GM18861 (cell line): ENCODE measurements around the gene RNF34.
"Not testable (repeated sequence)": the region's sequence is repeated elsewhere in the genome, so short reads cannot be mapped to it uniquely, and the experiment has no call there.

Source experiments
- ATAC-seq: cut with Tn5 transposase; IDR thresholded peaks from one replicate; pipeline ENCODE4 v1.9.1; 2021; ENCODE audit not compliant: unreplicated experiment

The RNF34 gene

GRCh38 chr12:121399391-121400331 lies at the start of gene RNF34:
Gene RNF34, plus strand, starts transcription at chr12:121400118. Its CDS starts 95 bp downstream, at chr12:121400213.
- peak; percentile 87 for ATAC-seq

GRCh38 chr12:121351820-121352681 lies 47.9 kb upstream of the RNF34 start, which contains the start of gene ANAPC5:
Gene ANAPC5, minus strand, starts transcription at chr12:121352411. Its CDS starts 71 bp downstream, at chr12:121352340.
- ATAC-seq: peak; percentile 95

- ATAC-seq: no peak
These were observed 47.3 kb upstream of the RNF34 start for GRCh38 chr12:121352682-121353018.

- no peak for ATAC-seq
These were observed 44.1 kb upstream of the RNF34 start for GRCh38 chr12:121355818-121356217.

GRCh38 chr12:121356657-121357056 lies 43.3 kb upstream of the RNF34 start:
- ATAC-seq: no peak

GRCh38 chr12:121357331-121357730 lies 42.6 kb upstream of the RNF34 start:
- no peak for ATAC-seq

- ATAC-seq: no peak
These were observed 41.8 kb upstream of the RNF34 start for GRCh38 chr12:121358073-121358472.

- no peak for ATAC-seq
These were observed 35.2 kb upstream of the RNF34 start for GRCh38 chr12:121364683-121365121.

- ATAC-seq: no peak
These were observed 34.4 kb upstream of the RNF34 start for GRCh38 chr12:121365416-121366062.

GRCh38 chr12:121366063-121366459 lies 33.9 kb upstream of the RNF34 start:
- ATAC-seq: no peak

- no peak for ATAC-seq
These were observed 28.5 kb upstream of the RNF34 start for GRCh38 chr12:121371404-121371803.

- no peak for ATAC-seq
These were observed 26.2 kb upstream of the RNF34 start for GRCh38 chr12:121373755-121374154.

- not testable (repeated sequence) for ATAC-seq
These were observed 25.6 kb upstream of the RNF34 start for GRCh38 chr12:121374336-121374735.

- ATAC-seq: not testable (repeated sequence)
These were observed 24.9 kb upstream of the RNF34 start for GRCh38 chr12:121374945-121375584.

GRCh38 chr12:121376754-121377697 lies 22.9 kb upstream of the RNF34 start:
- ATAC-seq: no peak

- ATAC-seq: no peak
These were observed 21.2 kb upstream of the RNF34 start for GRCh38 chr12:121378736-121379135.

GRCh38 chr12:121379945-121380344 lies 20.0 kb upstream of the RNF34 start:
- no peak for ATAC-seq

- no peak for ATAC-seq
These were observed 16.3 kb upstream of the RNF34 start for GRCh38 chr12:121383601-121384021.

- ATAC-seq: not testable (repeated sequence)
These were observed 15.0 kb upstream of the RNF34 start for GRCh38 chr12:121384891-121385290.
